ENCODE results near the gene DOCK1. TPM values are rescaled to one million over a fixed set of nuclear protein-coding genes. Genes with fewer than 3 reads are reported as not detected.

Gene DOCK1
- total RNA-seq, 2 experiments from 2014 or later = not detected

DNA sequence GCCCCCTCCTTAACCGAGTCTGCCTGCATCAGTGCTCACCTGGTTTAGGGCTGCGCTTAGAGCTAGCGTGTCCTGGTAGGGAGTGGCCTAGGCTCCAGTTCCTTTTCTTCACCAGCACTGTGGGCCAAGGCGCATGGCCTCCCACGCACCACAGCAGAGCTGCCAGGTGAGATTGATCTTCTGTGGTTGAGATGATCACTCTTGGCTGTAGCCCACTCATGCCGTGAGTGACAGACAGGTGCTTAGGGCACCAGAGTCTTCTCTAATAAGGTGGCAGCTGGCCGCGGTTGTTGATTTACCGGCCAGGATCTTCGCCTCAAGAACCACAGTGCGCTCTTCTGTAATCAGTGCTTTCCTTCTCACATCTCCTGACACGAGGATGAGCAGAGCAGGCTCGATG lies 448.3 kb downstream of the DOCK1 start:
- ChIA-PET CTCF (no interaction called here), POLR2A (no interaction called here)
- ATAC-seq (ENCODE audit: poor library complexity) (no peak), DNase-seq (no peak)
- H3K4me1 Mint-ChIP-seq (ENCODE audit: low read depth) = no peaks in the 10 kb centered on the region
- H3K36me3 Mint-ChIP-seq (ENCODE audit: low read depth) = no peaks in the 10 kb centered on the region
- Histone ChIP-seq H3K4me3 (ENCODE audit: low read length) (no peak overlapping the region), H3K27me3 (ENCODE audit: control insufficient read depth in 1 of 2, insufficient read depth in 2 of 2, low read length in 2 of 2) (peaks cover 0 to 5% of the 10 kb centered on the region in 2 experiments), H3K9me3 (ENCODE audit: control insufficient read depth in 1 of 2, insufficient read depth in 1 of 2, low read length in 2 of 2) (no peaks in the 10 kb centered on the region), H3K27ac (ENCODE audit: low read depth in 1 of 2, low read length in 2 of 2) (no peak overlapping the region), H3K36me3 (ENCODE audit: insufficient read depth, low read length) (no peaks in the 10 kb centered on the region), H3K4me1 (ENCODE audit: insufficient read depth, low read length) (no peaks in the 10 kb centered on the region)
- intact Hi-C loops (cut with DNase I, micrococcal nuclease) = no loop called here
- peaks cover 16% of the 10 kb centered on the region for H3K27me3 Mint-ChIP-seq
- TF ChIP-seq, protein P1, sequence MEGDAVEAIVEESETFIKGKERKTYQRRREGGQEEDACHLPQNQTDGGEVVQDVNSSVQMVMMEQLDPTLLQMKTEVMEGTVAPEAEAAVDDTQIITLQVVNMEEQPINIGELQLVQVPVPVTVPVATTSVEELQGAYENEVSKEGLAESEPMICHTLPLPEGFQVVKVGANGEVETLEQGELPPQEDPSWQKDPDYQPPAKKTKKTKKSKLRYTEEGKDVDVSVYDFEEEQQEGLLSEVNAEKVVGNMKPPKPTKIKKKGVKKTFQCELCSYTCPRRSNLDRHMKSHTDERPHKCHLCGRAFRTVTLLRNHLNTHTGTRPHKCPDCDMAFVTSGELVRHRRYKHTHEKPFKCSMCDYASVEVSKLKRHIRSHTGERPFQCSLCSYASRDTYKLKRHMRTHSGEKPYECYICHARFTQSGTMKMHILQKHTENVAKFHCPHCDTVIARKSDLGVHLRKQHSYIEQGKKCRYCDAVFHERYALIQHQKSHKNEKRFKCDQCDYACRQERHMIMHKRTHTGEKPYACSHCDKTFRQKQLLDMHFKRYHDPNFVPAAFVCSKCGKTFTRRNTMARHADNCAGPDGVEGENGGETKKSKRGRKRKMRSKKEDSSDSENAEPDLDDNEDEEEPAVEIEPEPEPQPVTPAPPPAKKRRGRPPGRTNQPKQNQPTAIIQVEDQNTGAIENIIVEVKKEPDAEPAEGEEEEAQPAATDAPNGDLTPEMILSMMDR (IDR thresholded peaks at IDR 0.05) = no peak
- no peak overlapping the region for H3K27ac Mint-ChIP-seq
- no peaks in the 10 kb centered on the region for H3K9me3 Mint-ChIP-seq
- H3K4me3 Mint-ChIP-seq = no peak overlapping the region

DNA sequence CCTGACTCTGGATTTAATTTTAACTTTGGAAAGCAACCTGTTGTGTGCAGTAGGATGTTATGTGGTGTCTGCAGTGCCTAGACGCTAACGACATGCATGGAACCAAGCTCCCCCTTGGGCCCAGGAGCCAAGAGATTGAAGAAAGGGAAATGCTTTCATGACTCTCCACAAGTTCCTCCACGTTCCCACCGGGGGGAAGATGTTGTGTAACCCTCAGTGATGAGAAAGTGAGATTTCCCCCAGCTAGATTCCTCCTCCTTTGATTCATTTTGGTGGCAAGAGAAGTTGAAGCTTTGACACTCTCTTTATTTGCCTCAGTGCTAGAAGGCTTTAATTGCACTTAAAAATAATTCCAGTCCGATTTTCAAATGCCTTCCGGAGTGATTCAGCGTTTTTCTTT lies 449.0 kb downstream of the DOCK1 start:
- Mint-ChIP-seq H3K4me1 (ENCODE audit: low read depth) (no peaks in the 10 kb centered on the region), H3K27me3 (peaks cover 11% of the 10 kb centered on the region), H3K9me3 (no peaks in the 10 kb centered on the region), H3K27ac (no peak overlapping the region), H3K4me3 (no peak overlapping the region), H3K36me3 (ENCODE audit: low read depth) (no peaks in the 10 kb centered on the region)
- intact Hi-C loops (cut with DNase I, micrococcal nuclease) = no loop called here
- ATAC-seq (ENCODE audit: poor library complexity) = no peak
- Histone ChIP-seq H3K27ac (ENCODE audit: low read depth in 1 of 2, low read length in 2 of 2) (no peak overlapping the region), H3K4me3 (ENCODE audit: low read length) (no peak overlapping the region), H3K27me3 (ENCODE audit: control insufficient read depth in 1 of 2, insufficient read depth in 2 of 2, low read length in 2 of 2) (peaks cover 0 to 3% of the 10 kb centered on the region in 2 experiments), H3K36me3 (ENCODE audit: insufficient read depth, low read length) (no peaks in the 10 kb centered on the region), H3K9me3 (ENCODE audit: control insufficient read depth in 1 of 2, insufficient read depth in 1 of 2, low read length in 2 of 2) (no peaks in the 10 kb centered on the region), H3K4me1 (ENCODE audit: insufficient read depth, low read length) (no peaks in the 10 kb centered on the region)
- TF ChIP-seq, protein P1 (IDR thresholded peaks at IDR 0.05) = no peak
- POLR2A ChIA-PET = no interaction called here
- no peak for DNase-seq
- CTCF ChIA-PET = no interaction called here

DNA sequence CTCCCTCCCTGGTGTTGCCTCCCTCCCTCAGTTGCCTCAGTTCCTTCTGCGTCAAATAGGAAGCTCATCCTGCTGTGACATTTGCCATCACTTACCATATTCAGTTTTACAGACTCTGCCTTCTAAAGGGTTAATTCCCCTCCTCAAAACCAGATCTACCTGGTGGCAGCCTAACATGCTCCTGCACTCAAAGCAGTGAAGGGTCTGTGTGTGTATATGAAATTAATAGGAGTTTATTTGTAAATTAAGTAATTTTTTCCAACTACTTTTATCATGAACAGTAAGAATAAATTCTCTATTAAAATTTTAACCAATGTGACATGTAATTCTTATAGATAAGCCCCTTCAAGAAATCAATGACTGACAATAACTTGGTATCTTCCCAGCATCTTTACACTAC lies 449.8 kb downstream of the DOCK1 start:
- H3K27me3 ChIP-seq (ENCODE audit: control insufficient read depth in 1 of 2, insufficient read depth in 2 of 2, low read length in 2 of 2) = no peaks in the 10 kb centered on the region
- intact Hi-C loops (cut with DNase I, micrococcal nuclease) = no loop called here
- CTCF ChIA-PET = no interaction called here
- H3K27ac ChIP-seq (ENCODE audit: low read depth in 1 of 2, low read length in 2 of 2) = no peak overlapping the region
- ATAC-seq (ENCODE audit: poor library complexity) (no peak), DNase-seq (no peak)
- Mint-ChIP-seq H3K9me3 (no peaks in the 10 kb centered on the region), H3K4me1 (ENCODE audit: low read depth) (no peaks in the 10 kb centered on the region), H3K27me3 (peaks cover 13% of the 10 kb centered on the region), H3K4me3 (no peak overlapping the region), H3K36me3 (ENCODE audit: low read depth) (no peaks in the 10 kb centered on the region), H3K27ac (no peak overlapping the region)
- H3K4me1 ChIP-seq (ENCODE audit: insufficient read depth, low read length) = no peaks in the 10 kb centered on the region
- POLR2A ChIA-PET = no interaction called here
- TF ChIP-seq, protein P1 (IDR thresholded peaks at IDR 0.05) = no peak
- no peak overlapping the region for H3K4me3 ChIP-seq (ENCODE audit: low read length)
- H3K9me3 ChIP-seq (ENCODE audit: control insufficient read depth in 1 of 2, insufficient read depth in 1 of 2, low read length in 2 of 2) = no peaks in the 10 kb centered on the region
- no peaks in the 10 kb centered on the region for H3K36me3 ChIP-seq (ENCODE audit: insufficient read depth, low read length)
